ENCODE measurements around the gene SPATA46.

DNA sequence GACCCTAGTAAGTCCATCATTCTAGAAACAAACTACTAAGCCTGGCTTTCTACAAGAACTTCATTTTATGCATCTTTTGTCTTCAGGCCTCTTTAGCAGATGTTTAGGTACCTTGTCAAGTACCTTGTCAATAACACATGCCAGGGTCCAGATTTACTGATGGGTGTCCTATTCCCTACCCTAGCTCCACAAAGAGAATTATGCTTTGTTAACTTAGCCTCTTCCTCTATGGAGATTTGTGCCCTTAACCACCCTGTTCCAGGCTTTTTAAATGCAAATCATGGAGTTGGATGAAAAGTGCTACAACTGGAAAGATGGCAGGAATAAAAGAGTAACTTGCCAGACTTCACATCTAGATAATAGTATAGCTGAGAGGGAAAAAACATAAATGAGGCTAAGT is 42.7 kb downstream of the SPATA46 start:
- TF ChIP-seq, protein P1, sequence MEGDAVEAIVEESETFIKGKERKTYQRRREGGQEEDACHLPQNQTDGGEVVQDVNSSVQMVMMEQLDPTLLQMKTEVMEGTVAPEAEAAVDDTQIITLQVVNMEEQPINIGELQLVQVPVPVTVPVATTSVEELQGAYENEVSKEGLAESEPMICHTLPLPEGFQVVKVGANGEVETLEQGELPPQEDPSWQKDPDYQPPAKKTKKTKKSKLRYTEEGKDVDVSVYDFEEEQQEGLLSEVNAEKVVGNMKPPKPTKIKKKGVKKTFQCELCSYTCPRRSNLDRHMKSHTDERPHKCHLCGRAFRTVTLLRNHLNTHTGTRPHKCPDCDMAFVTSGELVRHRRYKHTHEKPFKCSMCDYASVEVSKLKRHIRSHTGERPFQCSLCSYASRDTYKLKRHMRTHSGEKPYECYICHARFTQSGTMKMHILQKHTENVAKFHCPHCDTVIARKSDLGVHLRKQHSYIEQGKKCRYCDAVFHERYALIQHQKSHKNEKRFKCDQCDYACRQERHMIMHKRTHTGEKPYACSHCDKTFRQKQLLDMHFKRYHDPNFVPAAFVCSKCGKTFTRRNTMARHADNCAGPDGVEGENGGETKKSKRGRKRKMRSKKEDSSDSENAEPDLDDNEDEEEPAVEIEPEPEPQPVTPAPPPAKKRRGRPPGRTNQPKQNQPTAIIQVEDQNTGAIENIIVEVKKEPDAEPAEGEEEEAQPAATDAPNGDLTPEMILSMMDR (conservative IDR thresholded peaks at IDR 0.05; ENCODE audit: low read depth in 2 of 2): no peak
- no peak for TF ChIP-seq ETS1 (IDR thresholded peaks at IDR 0.05)
